PC-3 (cell line): ENCODE results near the gene UBASH3A. TPM values are rescaled to one million over a fixed set of nuclear protein-coding genes. Genes with fewer than 3 reads are reported as not detected.

Experiments used
- ATAC-seq: fragments of 200-7000 bp; cut with Tn5 transposase; 2 replicates; pipeline ENCODE4 v1.9.1; 2020; ENCODE audit warnings: mild to moderate bottlenecking, moderate library complexity
- BruUV-seq: library from RNA; stranded (reverse); fragments of 400-500 nt; replicated peaks from 2 replicates; lab custom pipeline; 2021; lab: Mats Ljungman, UMichigan
- CTCF ChIA-PET: fragments of 300-600 bp; sonication (Branson Sonifier 250); formaldehyde crosslinking; loops from one replicate; lab custom pipeline; 2022; ENCODE audit warnings: antibody characterized with exemption; lab: Charles Lee
- POLR2A ChIA-PET: fragments of 300-600 bp; sonication (Branson Sonifier 250); formaldehyde crosslinking; loops from one replicate; lab custom pipeline; 2022; ENCODE audit warnings: antibody characterized with exemption; ENCODE audit not compliant: unreplicated experiment; lab: Charles Lee
- DNase-seq: peaks from one replicate; pipeline ENCODE4 v3.0.0-alpha.2; 2015
- H2AFZ ChIP-seq: fragments of 300-600 bp; sonication (generic); 2 replicates; pipeline ENCODE4 v1.6.0; 2016; ENCODE audit warnings: antibody characterized with exemption, low read length
- H3F3A ChIP-seq: fragments of 300-600 bp; sonication (generic); one replicate; pipeline ENCODE4 v1.6.0; 2017; ENCODE audit warnings: antibody characterized with exemption, low read length, control low read depth, mild to moderate bottlenecking; ENCODE audit not compliant: unreplicated experiment
- H3K27ac ChIP-seq: fragments of 300-600 bp; sonication (generic); 2 replicates; pipeline ENCODE4 v1.5.1; 2016; ENCODE audit warnings: mild to moderate bottlenecking, low read length
- H3K27me3 ChIP-seq: fragments of 300-600 bp; sonication (generic); 2 replicates; pipeline ENCODE4 v1.6.1; 2016; ENCODE audit warnings: low read length, mixed read lengths
- H3K36me3 ChIP-seq: fragments of 300-600 bp; sonication (generic); 2 replicates; pipeline ENCODE4 v1.6.1; 2016; ENCODE audit warnings: low read depth, mixed run types, low read length, mixed read lengths
- H3K4me1 ChIP-seq: fragments of 300-600 bp; sonication (generic); 2 replicates; pipeline ENCODE4 v1.5.1; 2016; ENCODE audit warnings: low read length; ENCODE audit not compliant: insufficient read depth
- H3K4me2 ChIP-seq: fragments of 300-600 bp; sonication (generic); 2 replicates; pipeline ENCODE4 v1.6.0; 2016; ENCODE audit warnings: low read length
- H3K4me3 ChIP-seq: fragments of 300-600 bp; sonication (generic); 2 replicates; pipeline ENCODE4 v1.5.1; 2016; ENCODE audit warnings: mild to moderate bottlenecking, low read length, mixed read lengths
- H3K79me2 ChIP-seq: fragments of 300-600 bp; sonication (generic); 2 replicates; pipeline ENCODE4 v1.6.1; 2017; ENCODE audit warnings: low read length, mixed read lengths
- H3K9ac ChIP-seq: fragments of 300-600 bp; sonication (generic); 2 replicates; pipeline ENCODE4 v1.6.0; 2016; ENCODE audit warnings: mild to moderate bottlenecking, low read length
- H3K9me2 ChIP-seq: fragments of 300-600 bp; sonication (generic); replicated peaks from 2 replicates; pipeline ENCODE4 v1.6.1; 2016; ENCODE audit warnings: mixed run types, low read length, mixed read lengths
- H3K9me3 ChIP-seq: fragments of 300-600 bp; sonication (generic); 2 replicates; pipeline ENCODE4 v1.6.1; 2016; ENCODE audit warnings: low read length, mixed read lengths
- H4K20me1 ChIP-seq: fragments of 300-600 bp; sonication (generic); 2 replicates; pipeline ENCODE4 v1.6.1; 2016; ENCODE audit warnings: low read length, mixed read lengths
- EZH2 ChIP-seq: fragments of 300-600 bp; sonication (generic); IDR thresholded peaks from one replicate; pipeline ENCODE4 v1.6.1; 2017; ENCODE audit warnings: antibody characterized with exemption, mild to moderate bottlenecking, low read length; ENCODE audit not compliant: unreplicated experiment
- EZH2phosphoT487 ChIP-seq: fragments of 300-600 bp; sonication (generic); IDR thresholded peaks from 2 replicates; pipeline ENCODE4 v1.6.1; 2018; ENCODE audit warnings: mild to moderate bottlenecking, antibody characterized with exemption, low read length, borderline replicate concordance
- intact Hi-C: fragments of 100-400 bp; cut with micrococcal nuclease; formaldehyde crosslinking; loops from 2 replicates; pipeline ENCODE4 v1.9.0; 2023
- total RNA-seq: library from RNA; depleted of rRNA; stranded (reverse); fragments of >200 nt; gene quantifications from 2 replicates; pipeline ENCODE4 v1.2.3, GENCODE V29; 2014
- TF ChIP-seq, protein P1 (sequence below): fragments of 300-600 bp; sonication (generic); conservative IDR thresholded peaks from 2 replicates; pipeline ENCODE4 v1.5.1; 2017; ENCODE audit warnings: antibody characterized with exemption, low read depth, mild to moderate bottlenecking, low read length

The UBASH3A gene
- total RNA-seq, 1 experiment from 2014 or later, result 1.0 TPM

DNA sequence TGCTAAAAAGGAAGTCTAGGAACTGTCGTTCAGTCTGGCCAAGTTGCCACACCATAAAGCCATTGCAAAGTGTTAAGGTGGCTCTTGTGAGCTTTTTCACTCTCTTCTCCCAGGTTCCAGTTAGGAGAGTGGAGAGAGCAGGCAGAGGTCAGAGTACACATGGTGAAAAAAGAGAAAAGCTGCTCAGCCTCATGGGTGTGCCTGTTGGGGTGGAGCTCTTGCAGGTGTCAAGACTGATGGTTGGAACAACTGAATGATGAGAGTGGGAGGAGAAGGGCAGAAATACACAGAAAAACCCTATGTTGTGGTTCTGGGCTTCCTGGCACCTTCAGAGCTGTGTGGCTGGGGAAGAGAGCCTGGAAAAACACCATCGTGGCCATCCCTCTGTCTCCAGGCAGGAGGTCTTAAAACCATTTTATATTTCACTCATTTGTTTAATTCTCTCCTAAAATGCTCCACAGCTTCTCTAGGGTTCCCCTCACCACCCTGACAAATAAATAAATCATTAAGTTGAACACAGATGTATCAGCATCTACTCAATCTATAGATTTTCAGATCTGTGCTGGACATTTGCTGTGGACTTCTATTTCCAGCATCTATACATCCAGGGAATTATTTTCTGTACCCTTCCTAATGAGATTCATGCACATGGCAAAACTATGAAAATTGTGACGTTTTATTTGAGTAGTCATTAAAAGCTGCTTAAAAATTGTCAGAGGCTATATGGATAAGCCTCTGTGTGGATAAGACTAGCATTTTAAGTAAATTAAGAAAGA is 17.5 kb downstream of the UBASH3A start:
- ATAC-seq (no peak), DNase-seq (no peak)
- Histone ChIP-seq H3K4me1 (no peaks in the 10 kb centered on the region), H3K9ac (no peak overlapping the region), H3K9me2 (no peaks in the 10 kb centered on the region), H3K36me3 (no peaks in the 10 kb centered on the region), H3K9me3 (no peaks in the 10 kb centered on the region), H3K4me2 (no peak overlapping the region), H3K27me3 (peaks cover 31% of the 10 kb centered on the region), H2AFZ (no peak overlapping the region), H3K4me3 (no peak overlapping the region), H3K79me2 (no peaks in the 10 kb centered on the region), H3F3A (no peaks in the 10 kb centered on the region), H3K27ac (no peak overlapping the region), H4K20me1 (no peaks in the 10 kb centered on the region)
- TF ChIP-seq EZH2, result no peak
- no peak for TF ChIP-seq EZH2phosphoT487
- ChIA-PET POLR2A (interaction anchor here (0.6 kb wide), 1 partner anchor 17 kb away, joined by 5 read pairs; no protein-coding TSS in a partner anchor), CTCF (no interaction called here)
- no TSS peak for BruUV-seq
- intact Hi-C loops, result no loop called here

DNA sequence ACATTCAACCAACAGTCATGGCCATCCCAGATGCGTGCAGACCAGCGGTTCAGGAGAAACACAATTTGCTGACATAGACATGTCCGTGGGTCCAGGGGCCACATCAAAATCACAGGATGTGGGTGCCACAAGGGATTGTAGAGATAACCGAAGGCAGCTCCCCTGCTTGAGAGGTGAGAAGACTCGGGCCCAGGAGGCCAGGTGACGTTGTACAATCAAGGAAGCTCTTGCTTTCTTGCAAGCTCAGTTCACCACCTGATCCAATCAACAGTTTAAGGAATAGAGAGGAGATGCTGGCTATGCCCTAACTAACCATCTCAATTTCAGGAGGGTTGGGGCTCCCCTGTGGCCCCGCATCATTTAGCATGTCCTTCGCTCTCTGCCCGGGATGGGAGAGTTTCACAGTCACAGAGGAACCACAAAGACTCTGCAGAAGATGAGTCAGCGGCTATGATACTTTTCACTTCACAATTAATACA is 19.5 kb downstream of the UBASH3A start:
- H4K20me1 ChIP-seq, result no peaks in the 10 kb centered on the region
- ATAC-seq (no peak), DNase-seq (no peak)
- no peak overlapping the region for H3K9ac ChIP-seq
- H3K4me2 ChIP-seq, result no peak overlapping the region
- H3F3A ChIP-seq, result no peaks in the 10 kb centered on the region
- no peak overlapping the region for H3K27ac ChIP-seq
- H2AFZ ChIP-seq, result no peak overlapping the region
- no peaks in the 10 kb centered on the region for H3K9me3 ChIP-seq
- no peaks in the 10 kb centered on the region for H3K36me3 ChIP-seq
- H3K4me3 ChIP-seq, result no peak overlapping the region
- ChIA-PET POLR2A (no interaction called here), CTCF (no interaction called here)
- H3K9me2 ChIP-seq, result no peaks in the 10 kb centered on the region
- peaks cover 31% of the 10 kb centered on the region for H3K27me3 ChIP-seq
- no peaks in the 10 kb centered on the region for H3K4me1 ChIP-seq
- TF ChIP-seq EZH2 (no peak), EZH2phosphoT487 (no peak)
- TF ChIP-seq, protein P1, sequence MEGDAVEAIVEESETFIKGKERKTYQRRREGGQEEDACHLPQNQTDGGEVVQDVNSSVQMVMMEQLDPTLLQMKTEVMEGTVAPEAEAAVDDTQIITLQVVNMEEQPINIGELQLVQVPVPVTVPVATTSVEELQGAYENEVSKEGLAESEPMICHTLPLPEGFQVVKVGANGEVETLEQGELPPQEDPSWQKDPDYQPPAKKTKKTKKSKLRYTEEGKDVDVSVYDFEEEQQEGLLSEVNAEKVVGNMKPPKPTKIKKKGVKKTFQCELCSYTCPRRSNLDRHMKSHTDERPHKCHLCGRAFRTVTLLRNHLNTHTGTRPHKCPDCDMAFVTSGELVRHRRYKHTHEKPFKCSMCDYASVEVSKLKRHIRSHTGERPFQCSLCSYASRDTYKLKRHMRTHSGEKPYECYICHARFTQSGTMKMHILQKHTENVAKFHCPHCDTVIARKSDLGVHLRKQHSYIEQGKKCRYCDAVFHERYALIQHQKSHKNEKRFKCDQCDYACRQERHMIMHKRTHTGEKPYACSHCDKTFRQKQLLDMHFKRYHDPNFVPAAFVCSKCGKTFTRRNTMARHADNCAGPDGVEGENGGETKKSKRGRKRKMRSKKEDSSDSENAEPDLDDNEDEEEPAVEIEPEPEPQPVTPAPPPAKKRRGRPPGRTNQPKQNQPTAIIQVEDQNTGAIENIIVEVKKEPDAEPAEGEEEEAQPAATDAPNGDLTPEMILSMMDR, result no peak
- BruUV-seq, result no TSS peak
- H3K79me2 ChIP-seq, result no peaks in the 10 kb centered on the region
- intact Hi-C loops, result no loop called here

DNA sequence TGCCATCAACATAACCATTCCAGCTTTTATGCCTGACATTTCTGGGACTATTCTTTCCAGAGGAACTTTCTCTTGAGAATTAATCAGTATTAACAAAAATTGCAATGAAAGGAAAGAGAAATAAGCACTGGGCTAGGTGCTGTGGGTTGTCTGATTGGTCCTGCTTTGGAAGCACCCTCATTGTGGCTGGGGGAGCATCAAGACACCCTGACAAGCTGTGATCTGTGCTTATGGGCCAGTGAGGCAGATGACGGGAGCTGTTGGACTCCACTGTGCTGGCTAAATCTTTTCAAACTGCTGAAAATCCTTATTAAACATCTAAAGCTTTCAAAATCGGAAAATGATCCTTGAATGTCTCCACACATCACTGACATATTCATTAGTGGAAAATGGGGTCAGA is 20.0 kb downstream of the UBASH3A start:
- Histone ChIP-seq H3K27ac (no peak overlapping the region), H3F3A (no peaks in the 10 kb centered on the region), H3K4me3 (no peak overlapping the region), H3K36me3 (no peaks in the 10 kb centered on the region), H3K4me2 (no peak overlapping the region), H2AFZ (no peak overlapping the region), H3K79me2 (no peaks in the 10 kb centered on the region), H3K4me1 (no peaks in the 10 kb centered on the region), H3K27me3 (peaks cover 31% of the 10 kb centered on the region), H3K9me3 (no peaks in the 10 kb centered on the region), H3K9me2 (no peaks in the 10 kb centered on the region), H3K9ac (no peak overlapping the region), H4K20me1 (no peaks in the 10 kb centered on the region)
- no peak for DNase-seq
- ChIA-PET CTCF (no interaction called here), POLR2A (no interaction called here)
- no TSS peak for BruUV-seq
- intact Hi-C loops, result no loop called here
- no peak for ATAC-seq
- TF ChIP-seq, protein P1, result no peak
- no peak for TF ChIP-seq EZH2phosphoT487
- no peak for TF ChIP-seq EZH2
